ENCODE data around the gene TTC31.

Gene TTC31

GRCh38 chr2:74503506-74504475 is 20.9 kb downstream of the TTC31 start:
- DNase-seq (ENCODE audit: low spot score) (no peak), FAIRE-seq (no peak)

DNA sequence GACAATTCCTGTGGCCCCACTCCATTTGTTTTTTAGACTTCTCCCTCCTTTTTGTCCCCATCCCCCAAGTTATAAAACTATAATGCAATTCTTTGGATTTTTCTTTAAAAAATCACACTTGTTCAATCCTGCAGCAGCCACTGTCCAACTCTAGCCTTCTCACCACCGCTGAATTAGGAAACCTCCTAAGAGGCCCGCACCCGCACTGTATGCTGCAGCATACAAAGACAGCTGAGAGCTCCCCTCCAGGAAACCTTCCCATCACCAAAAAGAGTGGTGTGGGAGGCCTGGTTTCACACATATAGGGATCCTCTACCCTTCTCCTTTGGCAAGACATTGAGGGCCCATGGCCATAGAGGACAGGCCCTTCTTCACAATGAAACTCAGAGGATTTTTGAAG is 21.7 kb downstream of the TTC31 start:
- FAIRE-seq (no peak), DNase-seq (ENCODE audit: low spot score) (no peak)

GRCh38 chr2:74505448-74506246 is 22.8 kb downstream of the TTC31 start:
- no peak for FAIRE-seq

DNA sequence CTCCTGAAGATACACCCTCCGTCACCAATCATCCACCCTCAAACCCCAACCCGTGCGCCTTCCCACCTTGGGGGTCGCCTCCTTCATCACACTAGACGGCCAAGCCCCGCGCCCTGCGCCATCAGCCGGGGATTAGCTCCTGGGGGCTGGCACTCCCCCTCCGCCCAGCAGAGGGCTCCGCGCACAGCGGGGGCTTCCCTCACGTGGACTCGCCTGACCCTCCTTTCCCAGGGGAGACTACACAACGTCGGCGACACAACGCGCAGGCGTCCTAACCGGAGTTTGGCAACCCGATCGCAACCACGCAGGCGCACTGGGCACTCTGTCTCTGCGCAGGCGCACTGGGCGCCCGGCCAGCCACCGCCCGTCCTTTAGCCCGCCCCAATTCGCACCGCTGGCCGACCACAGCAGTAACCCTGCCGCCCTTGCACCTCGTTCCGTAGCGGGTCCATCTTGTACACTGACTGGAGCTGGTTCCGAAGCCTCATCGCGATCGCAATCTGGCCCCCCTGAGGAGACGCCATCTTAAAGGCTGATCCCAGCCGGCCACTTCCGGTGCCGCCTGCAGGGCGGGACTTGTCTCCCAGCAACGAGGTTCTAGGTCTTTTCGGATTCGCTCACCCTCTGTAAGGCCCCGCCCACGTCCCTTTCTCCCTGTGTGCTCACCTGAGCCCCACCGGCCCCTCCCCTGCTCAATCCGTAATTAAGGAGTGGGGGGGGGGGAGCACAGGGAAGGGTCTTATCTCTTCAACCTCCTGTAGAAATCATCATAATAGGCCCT is 24.5 kb downstream of the TTC31 start, which contains the start of gene PCGF1:
PCGF1 (minus strand) TSS at position 551 of the 781 bp plus-strand sequence; CDS start at position 524, 27 bp downstream.
- peak; percentile 49 for FAIRE-seq
- peak; percentile 93 for DNase-seq (ENCODE audit: low spot score)

More at GRCh38 chr2:74505448-74506246, 22.8 kb downstream of the TTC31 start:
- DNase-seq (ENCODE audit: low spot score) = no peak

DNA sequence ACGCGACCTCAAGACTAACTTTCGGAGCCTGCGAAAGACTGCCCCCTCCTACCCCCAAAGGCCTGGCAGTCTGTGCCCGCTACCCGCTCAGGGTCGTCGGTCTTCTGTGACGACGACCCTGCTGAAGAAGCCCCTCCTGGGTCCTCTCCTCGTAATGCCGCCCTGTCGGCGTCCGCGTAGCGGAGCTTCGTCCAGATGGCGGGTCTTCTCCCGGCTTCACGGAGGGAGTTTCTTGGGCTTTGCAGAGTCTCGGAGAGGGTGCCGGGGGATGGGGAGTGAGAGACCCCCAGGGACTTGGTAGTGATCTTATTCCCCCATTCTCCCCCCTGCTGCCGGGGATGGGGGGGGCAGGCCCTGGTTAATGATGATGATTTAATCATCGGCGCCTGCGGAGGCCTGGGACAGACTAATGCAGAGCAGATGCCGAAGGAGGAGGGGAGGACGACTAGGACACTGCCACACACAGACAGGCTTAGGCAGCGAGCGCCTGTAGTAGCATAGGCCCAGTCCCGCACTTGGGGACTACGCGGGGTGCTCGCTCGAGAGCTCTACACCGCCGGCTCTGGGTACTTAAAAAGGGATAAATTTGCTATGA is 25.1 kb downstream of the TTC31 start:
- DNase-seq (ENCODE audit: low spot score) (no peak), FAIRE-seq (no peak)

- no peak for FAIRE-seq
- DNase-seq (ENCODE audit: low spot score) = no peak
Observed at GRCh38 chr2:74510272-74510671, 27.4 kb downstream of the TTC31 start.

GRCh38 chr2:74511104-74511989 is 28.5 kb downstream of the TTC31 start:
- no peak for FAIRE-seq

GRCh38 chr2:74512744-74513604 is 30.1 kb downstream of the TTC31 start:
- FAIRE-seq = no peak
- no peak for DNase-seq (ENCODE audit: low spot score)

More at GRCh38 chr2:74511104-74511989, 28.5 kb downstream of the TTC31 start:
- DNase-seq (ENCODE audit: low spot score) = no peak

- FAIRE-seq = no peak
- DNase-seq (ENCODE audit: low spot score) = no peak
Observed at GRCh38 chr2:74513605-74514367, 30.9 kb downstream of the TTC31 start.

- no peak for FAIRE-seq
Observed at GRCh38 chr2:74514368-74515270, 31.7 kb downstream of the TTC31 start, which contains the start of gene TLX2. Gene TLX2, plus strand, starts transcription at chr2:74514450. Its CDS starts 357 bp downstream, at chr2:74514807.

GRCh38 chr2:74515271-74515980 is 32.5 kb downstream of the TTC31 start:
- no peak for FAIRE-seq
- DNase-seq (ENCODE audit: low spot score) = no peak

More at GRCh38 chr2:74514368-74515270, 31.7 kb downstream of the TTC31 start, which contains the start of gene TLX2:
- no peak for DNase-seq (ENCODE audit: low spot score)

DNA sequence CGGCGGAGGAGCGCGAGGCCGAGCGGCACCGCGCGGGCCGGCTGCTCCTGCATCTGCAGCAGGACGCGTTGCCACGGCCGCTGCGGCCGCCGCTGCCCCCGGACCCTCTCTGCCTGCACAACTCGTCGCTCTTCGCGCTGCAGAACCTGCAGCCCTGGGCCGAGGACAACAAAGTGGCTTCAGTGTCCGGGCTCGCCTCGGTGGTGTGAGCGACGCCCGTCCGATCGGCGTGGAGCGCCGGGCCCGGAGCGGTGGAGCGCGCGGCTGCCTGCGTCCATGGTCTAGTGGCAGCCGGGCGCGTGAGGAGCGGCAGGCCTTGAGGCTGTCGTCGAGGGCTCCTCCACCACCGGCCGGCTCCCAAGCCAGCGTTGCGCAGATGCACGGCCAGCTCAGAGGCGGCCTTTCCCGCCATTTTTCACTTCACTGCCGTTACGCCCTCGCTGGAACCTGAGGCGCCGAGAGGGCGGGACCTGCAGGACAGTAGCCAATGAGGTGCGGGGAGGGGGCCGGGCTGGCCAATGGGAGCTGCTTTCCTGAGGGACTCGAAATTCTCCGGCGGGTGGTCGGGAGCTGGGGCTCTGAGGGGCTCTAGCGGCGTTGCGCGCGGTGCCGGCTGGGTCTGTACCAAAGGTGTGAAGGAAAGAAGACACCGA is 33.2 kb downstream of the TTC31 start:
- no peak for DNase-seq (ENCODE audit: low spot score)
- FAIRE-seq = no peak

GRCh38 chr2:74516650-74517049 is 33.8 kb downstream of the TTC31 start:
- no peak for DNase-seq (ENCODE audit: low spot score)
- no peak for FAIRE-seq

DNA sequence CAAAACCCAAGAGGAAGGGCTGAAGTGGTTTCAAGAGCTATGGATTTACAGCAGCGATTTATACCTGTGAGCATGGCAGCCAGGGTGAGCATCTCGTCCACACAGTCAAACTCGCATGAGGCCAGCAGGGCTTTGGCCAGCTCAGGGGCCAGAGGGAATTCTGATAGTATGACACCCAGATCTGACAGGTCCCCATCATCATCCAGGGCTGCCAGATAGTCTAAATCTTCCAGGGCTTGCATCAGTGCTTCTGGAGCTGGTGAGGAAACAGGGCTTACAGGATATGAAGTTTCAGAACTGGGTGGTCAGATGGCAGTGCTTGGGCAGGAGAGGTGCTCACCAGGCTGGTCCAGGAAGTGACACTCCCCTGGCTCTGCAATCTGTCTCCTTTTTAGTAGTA is 39.6 kb downstream of the TTC31 start:
- DNase-seq (ENCODE audit: low spot score) (no peak), FAIRE-seq (no peak)

DNA sequence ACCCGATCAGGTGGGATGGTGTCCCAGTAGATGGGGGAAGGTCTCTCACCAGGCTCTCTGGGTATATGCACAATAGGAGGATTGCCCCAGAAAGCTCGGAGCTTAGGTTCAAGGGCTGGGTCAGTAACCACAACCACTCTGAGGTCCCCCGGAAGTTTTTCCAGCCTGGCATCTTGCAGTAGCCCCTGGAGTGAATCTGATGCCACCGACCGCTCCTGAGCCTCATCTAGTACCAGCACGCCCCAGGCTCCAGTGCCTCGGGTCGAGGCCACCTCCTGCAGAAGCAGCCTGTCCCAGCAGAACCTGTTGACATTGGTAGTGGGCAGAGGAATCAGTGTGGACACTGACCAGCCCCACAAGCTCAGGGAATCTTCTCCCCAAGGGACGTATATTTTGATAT is 41.1 kb downstream of the TTC31 start:
- DNase-seq (ENCODE audit: low spot score) (no peak), FAIRE-seq (no peak)
